ENCODE data around the gene ADAMTSL1. TPM values are rescaled to one million over a fixed set of nuclear protein-coding genes. Genes with fewer than 3 reads are reported as not detected.

The ADAMTSL1 gene
- total RNA-seq, 1 experiment from 2014 or later, result 1.2 TPM

GRCh38 chr9:18739641-18740318 lies 265.8 kb downstream of the ADAMTSL1 start:
- no peak overlapping the region for H2AFZ ChIP-seq (ENCODE audit: low read length)
- no peak overlapping the region for H2BK5ac ChIP-seq (ENCODE audit: insufficient read length, low read length)

More at GRCh38 chr9:18739641-18740318, 265.8 kb downstream of the ADAMTSL1 start:
- Histone ChIP-seq H3K9me3 (ENCODE audit: control insufficient read depth, low read depth, low read length) (no peaks in the 10 kb centered on the region), H4K91ac (ENCODE audit: insufficient read length, low read depth, low read length) (no peak overlapping the region), H3T11ph (ENCODE audit: low read length) (no peak overlapping the region), H3K18ac (ENCODE audit: insufficient read length, low read depth, low read length) (no peak overlapping the region), H3K79me2 (ENCODE audit: insufficient read depth, low read length) (no peaks in the 10 kb centered on the region), H4K8ac (replicated peaks; ENCODE audit: insufficient read length, low read depth, low read length) (no peak overlapping the region), H3K56ac (ENCODE audit: insufficient read length, low read depth, low read length) (no peak overlapping the region), H3K9ac (ENCODE audit: extremely low read depth, insufficient read length, low read length) (no peak overlapping the region), H3K23ac (ENCODE audit: insufficient read length, low read depth, low read length) (no peak overlapping the region), H3K4ac (ENCODE audit: low read depth, low read length) (no peak overlapping the region), H3K4me2 (ENCODE audit: insufficient read depth, insufficient read length, low read length) (no peak overlapping the region), H3K27ac (ENCODE audit: insufficient read length, low read depth, low read length) (no peak overlapping the region), H3K14ac (ENCODE audit: insufficient read depth, low read length) (no peak overlapping the region), H4K5ac (ENCODE audit: insufficient read length, low read depth, low read length) (no peak overlapping the region), H3K4me1 (ENCODE audit: insufficient read depth, low read length) (no peaks in the 10 kb centered on the region), H2BK12ac (ENCODE audit: insufficient read length, low read depth, low read length) (no peak overlapping the region), H3K79me1 (ENCODE audit: insufficient read depth, low read depth, low read length, poor library complexity, severe bottlenecking) (no peaks in the 10 kb centered on the region), H3K23me2 (ENCODE audit: insufficient read length, low read depth, low read length, poor library complexity, severe bottlenecking) (no peaks in the 10 kb centered on the region), H2BK15ac (ENCODE audit: low read depth, low read length) (no peak overlapping the region), H4K20me1 (ENCODE audit: control insufficient read depth, insufficient read depth, insufficient read length) (no peaks in the 10 kb centered on the region), H2BK120ac (ENCODE audit: low read depth, low read length, poor library complexity, severe bottlenecking) (no peak overlapping the region), H2AK5ac (ENCODE audit: insufficient read length, low read length) (no peak overlapping the region), H3K27me3 (ENCODE audit: insufficient read depth, low read length) (no peaks in the 10 kb centered on the region), H2BK20ac (ENCODE audit: low read depth, low read length, poor library complexity, severe bottlenecking) (no peak overlapping the region)
- WGBS (ENCODE audit: extremely low coverage, insufficient read length, low lambda C conversion rate), result no CpG with 5 or more reads among the region's 5 CpGs
- H3K27ac Mint-ChIP-seq, result no peak overlapping the region
- H3K27me3 Mint-ChIP-seq (ENCODE audit: low read depth), result no peaks in the 10 kb centered on the region
- no peak overlapping the region for H3K4me3 Mint-ChIP-seq
- no peaks in the 10 kb centered on the region for H3K9me3 Mint-ChIP-seq
- DNase-seq, result no peak
- no peaks in the 10 kb centered on the region for H3K36me3 Mint-ChIP-seq (ENCODE audit: insufficient read depth in 1 of 3, low read depth in 3 of 3)
- TF ChIP-seq CTCF (conservative IDR thresholded peaks at IDR 0.05), result no peak
- peaks cover 9 to 10% of the 10 kb centered on the region in 2 experiments for H3K4me1 Mint-ChIP-seq

Measured in H9 (cell line).